A549 (cell line): Measurements from ENCODE around the gene SLCO3A1. TPM values are rescaled to one million over a fixed set of nuclear protein-coding genes. Genes with fewer than 3 reads are reported as not detected.

ENCODE experiments used
- ATAC-seq, 2 experiments: fragments of 200-7000 bp in 1 of 2; fragments of >200 bp in 1 of 2; cut with Nextera tagmentation in 1 of 2; cut with Tn5 transposase in 1 of 2; 3 replicates each; pipeline versions ENCODE4 v1.8.0 to v1.9.1; 2018 to 2020; ENCODE audit warnings: mild to moderate bottlenecking in 1 of 2, moderate library complexity in 1 of 2
- CTCF ChIA-PET: fragments of 300-600 bp; sonication (Branson Sonifier 250); formaldehyde crosslinking; extraction: SDS; loops from one replicate; lab custom pipeline; 2021; ENCODE audit warnings: antibody characterized with exemption, inconsistent platforms; lab: Yijun Ruan, JAX
- POLR2A ChIA-PET: fragments of 350-600 bp; formaldehyde crosslinking; extraction: SDS; loops from one replicate; lab custom pipeline; 2021; ENCODE audit warnings: antibody characterized with exemption, inconsistent platforms; lab: Yijun Ruan, JAX
- DNase-seq, 2 experiments: peaks; one replicate each; pipeline versions ENCODE4 v3.0.0 to v3.0.0-alpha.2; 2011 to 2016; ENCODE audit warnings: low read depth in 1 of 2, low spot score in 1 of 2
- FAIRE-seq: peaks from 2 replicates; lab custom pipeline; 2011; peaks lifted over from hg19 to GRCh38; lab: Jason Lieb, UNC
- H3K27ac ChIP-seq, 2 experiments: fragments of >200 bp; sonication (Bioruptor Twin); formaldehyde crosslinking; 3 replicates each; pipeline ENCODE4 v1.5.1; 2016 to 2017
- H3K4me1 ChIP-seq: fragments of >200 bp; sonication (Bioruptor Twin); formaldehyde crosslinking; 3 replicates; pipeline ENCODE4 v1.6.1; 2016
- H3K4me2 ChIP-seq: fragments of >200 bp; sonication (Bioruptor Twin); formaldehyde crosslinking; 3 replicates; pipeline ENCODE4 v1.6.1; 2016
- H3K4me3 ChIP-seq: fragments of >200 bp; sonication (Bioruptor Twin); formaldehyde crosslinking; 3 replicates; pipeline ENCODE4 v1.5.1; 2016
- H3K9me3 ChIP-seq: fragments of >200 bp; sonication (Bioruptor Twin); formaldehyde crosslinking; 3 replicates; pipeline ENCODE4 v1.6.1; 2016
- BHLHE40 ChIP-seq: IDR thresholded peaks from 2 replicates; pipeline ENCODE4 v1.6.1; 2012; ENCODE audit warnings: low read depth, low read length, inconsistent platforms
- CBX8 ChIP-seq: fragments of 200-600 bp; sonication (generic); IDR thresholded peaks from 2 replicates; pipeline ENCODE4 v1.6.1; 2016
- CHD2 ChIP-seq: fragments of 150-350 bp; IDR thresholded peaks from 2 replicates; pipeline ENCODE4 v1.6.1; 2014; ENCODE audit warnings: low read length; ENCODE audit not compliant: partially characterized antibody
- CHD4 ChIP-seq: fragments of 200-600 bp; sonication (generic); IDR thresholded peaks from 2 replicates; pipeline ENCODE4 v1.6.1; 2016; ENCODE audit warnings: antibody characterized with exemption, mild to moderate bottlenecking, borderline replicate concordance
- EHF ChIP-seq: fragments of 250-450 bp; sonication (Bioruptor Pico); IDR thresholded peaks from 2 replicates; pipeline ENCODE4 v1.5.0; 2020; ENCODE audit warnings: mild to moderate bottlenecking
- EHMT2 ChIP-seq: fragments of 200-600 bp; sonication (generic); IDR thresholded peaks from 2 replicates; pipeline ENCODE4 v1.6.1; 2016; ENCODE audit warnings: antibody characterized with exemption, low read depth, mild to moderate bottlenecking, moderate library complexity
- EP300 ChIP-seq, 2 experiments: fragments of >200 bp; sonication (Bioruptor Twin); formaldehyde crosslinking; IDR thresholded peaks; 2 replicates in 1 of 2; 3 replicates in 1 of 2; pipeline ENCODE4 v1.6.1; 2016 to 2017
- ESRRA ChIP-seq: fragments of 150-350 bp; IDR thresholded peaks from 2 replicates; pipeline ENCODE4 v1.6.1; 2014; ENCODE audit warnings: mild to moderate bottlenecking, low read length, borderline replicate concordance
- FOSL2 ChIP-seq, 2 experiments: fragments of 450-650 bp in 1 of 2; fragments of >200 bp in 1 of 2; sonication (Bioruptor Twin) in 1 of 2; formaldehyde crosslinking; IDR thresholded peaks; 2 replicates each; pipeline versions ENCODE4 v1.5.0 to v1.6.1; 2016 to 2020; ENCODE audit warnings: mild to moderate bottlenecking in 1 of 2, moderate library complexity in 1 of 2
- HEYL ChIP-seq: fragments of 250-450 bp; sonication (Bioruptor Pico); IDR thresholded peaks from 2 replicates; pipeline ENCODE4 v1.8.0; 2021; ENCODE audit warnings: mild to moderate bottlenecking, moderate library complexity
- HOXA7 ChIP-seq: fragments of 250-450 bp; sonication (Bioruptor Pico); IDR thresholded peaks from 2 replicates; pipeline ENCODE4 v1.5.0; 2020; ENCODE audit warnings: mild to moderate bottlenecking, moderate library complexity
- JUNB ChIP-seq: fragments of >200 bp; sonication (Bioruptor Twin); formaldehyde crosslinking; IDR thresholded peaks from 2 replicates; pipeline ENCODE4 v1.6.1; 2016
- KDM1A ChIP-seq: fragments of 200-600 bp; sonication (generic); IDR thresholded peaks from 2 replicates; pipeline ENCODE4 v1.6.1; 2016; ENCODE audit warnings: low read depth, mild to moderate bottlenecking
- KDM5A ChIP-seq: fragments of 200-600 bp; sonication (generic); IDR thresholded peaks from 2 replicates; pipeline ENCODE4 v1.6.1; 2016; ENCODE audit warnings: antibody characterized with exemption, mild to moderate bottlenecking
- MAFK ChIP-seq: fragments of 450-650 bp; IDR thresholded peaks from 2 replicates; pipeline ENCODE4 v1.6.1; 2014; ENCODE audit not compliant: partially characterized antibody
- NPAS2 ChIP-seq: fragments of 250-450 bp; sonication (Bioruptor Pico); IDR thresholded peaks from 2 replicates; pipeline ENCODE4 v1.8.0; 2022; ENCODE audit warnings: mild to moderate bottlenecking, moderate library complexity, borderline replicate concordance
- POLR2A ChIP-seq: IDR thresholded peaks from 2 replicates; pipeline ENCODE4 v1.6.1; 2012; ENCODE audit warnings: mild to moderate bottlenecking, low read length
- RAD21 ChIP-seq, 2 experiments: fragments of >200 bp in 1 of 2; sonication (Bioruptor Twin) in 1 of 2; formaldehyde crosslinking in 1 of 2; IDR thresholded peaks in 1 of 2; conservative IDR thresholded peaks in 1 of 2; 2 replicates in 1 of 2; 3 replicates in 1 of 2; pipeline ENCODE4 v1.6.1; 2012 to 2018; ENCODE audit warnings: inconsistent platforms in 1 of 2
- RCOR1 ChIP-seq: fragments of 150-350 bp; IDR thresholded peaks from 2 replicates; pipeline ENCODE4 v1.6.1; 2014; ENCODE audit warnings: antibody characterized with exemption, low read length, low read depth
- RFX5 ChIP-seq: fragments of 450-650 bp; IDR thresholded peaks from 2 replicates; pipeline ENCODE4 v1.7.1; 2014; ENCODE audit warnings: antibody characterized with exemption, mild to moderate bottlenecking, moderate library complexity
- RNF2 ChIP-seq: fragments of 200-600 bp; sonication (generic); IDR thresholded peaks from 2 replicates; pipeline ENCODE4 v1.6.1; 2016; ENCODE audit warnings: low read depth, mild to moderate bottlenecking, antibody characterized with exemption, moderate library complexity, borderline replicate concordance
- ZC3H11A ChIP-seq: fragments of 450-650 bp; IDR thresholded peaks from 2 replicates; pipeline ENCODE4 v1.6.1; 2014; ENCODE audit warnings: antibody characterized with exemption, mild to moderate bottlenecking
- ZFP36 ChIP-seq: fragments of 450-650 bp; IDR thresholded peaks from 2 replicates; pipeline ENCODE4 v1.6.1; 2014; ENCODE audit warnings: borderline replicate concordance; ENCODE audit not compliant: partially characterized antibody
- ZNF302 ChIP-seq: fragments of 250-450 bp; sonication (Bioruptor Pico); IDR thresholded peaks from 2 replicates; pipeline ENCODE4 v1.9.0; 2021; ENCODE audit warnings: inconsistent platforms, mild to moderate bottlenecking, moderate library complexity
- ZSCAN20 ChIP-seq: fragments of 250-450 bp; sonication (Bioruptor Pico); IDR thresholded peaks from 2 replicates; pipeline ENCODE4 v1.8.0; 2022; ENCODE audit warnings: mild to moderate bottlenecking, moderate library complexity
- WGBS: methylation state at CpG from one replicate; pipeline ENCODE4 v1.1.6; 2017; ENCODE audit errors: missing lambda C conversion rate; 5-methylcytosine and 5-hydroxymethylcytosine counted together
- polyA plus RNA-seq, 4 experiments: library from polyadenylated mRNA; depleted of rRNA in 3 of 4; stranded (reverse); fragments of >200 nt; fragmentation: RNase III in 1 of 4; extraction: RNeasy Plus Mini Kit Qiagen cat#74134 plus additional on column Dnase treatment in 1 of 4; gene quantifications; 2 replicates in 3 of 4; 3 replicates in 1 of 4; pipeline ENCODE4 v1.2.3, GENCODE V29; 2011 to 2017
- TF ChIP-seq, protein P1 (sequence below): IDR thresholded peaks from 2 replicates; pipeline ENCODE4 v1.6.1; 2012; ENCODE audit warnings: low read depth, borderline replicate concordance

SLCO3A1 gene
- polyA plus RNA-seq, 2 of the 4 experiments (the other 2 are of a cell fraction): 16.8 to 17.0 TPM

DNA sequence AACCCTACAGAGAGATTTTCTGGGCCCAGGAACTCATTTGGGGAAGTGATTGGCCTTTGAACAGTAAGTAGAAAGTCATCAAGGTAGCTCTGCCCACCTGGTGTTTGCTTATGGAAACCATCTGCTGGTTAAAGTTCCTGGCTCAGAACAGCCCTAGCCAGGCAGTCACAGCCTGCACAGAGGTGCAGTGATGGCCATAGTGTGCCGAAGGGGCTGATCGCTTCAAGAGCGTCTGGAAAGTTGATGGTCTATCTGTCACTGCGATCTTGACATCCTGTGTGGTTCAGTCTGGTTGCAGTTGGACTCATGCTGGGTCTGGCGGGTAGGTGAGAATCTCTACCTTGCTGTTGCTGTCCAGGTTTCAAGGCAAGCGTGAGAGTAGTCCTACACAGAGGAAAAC, 151.6 kb downstream of the SLCO3A1 start (continued):
- TF ChIP-seq, protein P1, sequence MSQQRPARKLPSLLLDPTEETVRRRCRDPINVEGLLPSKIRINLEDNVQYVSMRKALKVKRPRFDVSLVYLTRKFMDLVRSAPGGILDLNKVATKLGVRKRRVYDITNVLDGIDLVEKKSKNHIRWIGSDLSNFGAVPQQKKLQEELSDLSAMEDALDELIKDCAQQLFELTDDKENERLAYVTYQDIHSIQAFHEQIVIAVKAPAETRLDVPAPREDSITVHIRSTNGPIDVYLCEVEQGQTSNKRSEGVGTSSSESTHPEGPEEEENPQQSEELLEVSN: no peak

DNA sequence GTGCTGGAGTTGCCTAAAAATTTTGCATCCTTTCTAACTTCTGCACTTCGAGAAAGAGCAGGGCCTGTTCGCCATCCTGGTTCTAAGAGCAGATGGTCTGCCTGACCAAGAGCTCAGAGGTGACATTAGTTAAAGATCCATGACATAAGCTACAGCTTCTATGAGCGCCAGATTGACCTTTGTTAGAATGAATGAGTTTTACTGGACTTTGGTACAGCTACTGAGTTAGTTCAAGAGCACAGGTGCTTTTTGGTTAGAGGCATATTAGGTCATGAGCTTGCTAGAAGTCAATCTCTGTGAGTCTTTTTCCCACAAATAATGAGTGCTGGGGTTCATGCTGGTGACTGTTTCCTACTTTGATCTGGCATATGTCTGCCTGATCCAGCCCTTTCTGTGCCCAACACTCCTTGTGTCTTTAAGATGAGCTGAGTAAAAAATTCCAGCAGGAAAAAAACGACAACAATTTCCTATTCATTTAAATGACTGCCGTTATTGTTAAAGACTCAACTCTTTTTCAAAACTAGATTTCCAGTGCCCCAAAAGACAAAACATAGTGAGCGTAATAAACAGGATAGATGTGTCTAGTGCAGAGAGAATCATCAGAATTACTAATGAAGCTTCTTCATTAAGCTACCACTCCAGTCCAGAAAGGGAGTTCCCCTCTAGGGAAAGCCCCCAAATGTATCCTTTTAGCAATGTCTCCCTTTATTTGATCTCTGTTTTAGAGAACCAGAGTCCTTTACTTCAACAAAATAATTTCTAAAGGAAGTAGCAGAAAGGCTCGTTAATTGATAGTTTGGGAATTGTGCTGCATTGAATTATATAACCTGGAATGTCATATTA, 152.9 kb downstream of the SLCO3A1 start:
- DNase-seq (no peak), FAIRE-seq (peak; percentile 70), ATAC-seq (no peak)
- H3K9me3 ChIP-seq: no peaks in the 10 kb centered on the region
- peaks cover 1% of the 10 kb centered on the region; the same call in 2 of the 3 replicates for H3K4me1 ChIP-seq
- 60% methylated on average over 7 of the region's 7 CpGs for WGBS
- TF ChIP-seq EP300 (IDR thresholded peaks at IDR 0.05) (no peak), FOSL2 (IDR thresholded peaks at IDR 0.05) (no peak), FOSL2 (CRISPR knock-in tag; IDR thresholded peaks at IDR 0.05) (no peak), ZFP36 (no peak), POLR2A (no peak), MAFK (no peak), ESRRA (no peak), CHD2 (no peak), HOXA7 (CRISPR knock-in tag) (no peak), CHD4 (no peak), CBX8 (no peak), KDM1A (no peak), EHMT2 (no peak), JUNB (no peak), RAD21 (conservative IDR thresholded peaks at IDR 0.05 in 1 of 2, IDR thresholded peaks at IDR 0.05 in 1 of 2) (no peak), NPAS2 (no peak), RNF2 (no peak)
- POLR2A ChIA-PET: no interaction called here
- H3K27ac ChIP-seq: no peak overlapping the region
- no peak overlapping the region for H3K4me2 ChIP-seq
- H3K4me3 ChIP-seq: no peak overlapping the region
- CTCF ChIA-PET: interaction anchor here (0.7 to 1.9 kb wide), 7 partner anchors 9 to 300 kb away, joined by 3 to 7 read pairs (median 3); no protein-coding TSS in a partner anchor

DNA sequence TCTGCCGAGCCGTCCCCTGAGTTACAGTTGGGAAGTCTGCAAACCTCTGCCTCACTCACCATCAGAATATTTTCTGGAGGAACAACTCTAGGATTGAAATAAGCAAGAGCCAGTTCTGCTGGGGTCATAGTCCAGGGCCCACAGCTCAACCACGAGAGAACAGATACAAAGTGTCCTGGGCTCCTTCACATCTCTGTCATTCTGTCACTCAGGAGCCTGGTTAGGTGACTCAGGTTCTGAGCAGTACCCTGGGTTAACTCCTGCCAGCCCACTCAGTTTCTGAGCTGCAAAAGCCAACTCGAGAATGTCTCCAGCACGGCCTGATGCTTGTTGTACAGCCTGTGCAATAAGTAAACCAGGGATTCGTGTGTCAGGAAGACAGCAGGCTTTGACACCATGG, 155.7 kb downstream of the SLCO3A1 start:
- ChIA-PET CTCF (interaction anchor here (1.0 kb wide), 1 partner anchor 27 kb away, joined by 4 read pairs; no protein-coding TSS in a partner anchor), POLR2A (no interaction called here)
- Histone ChIP-seq H3K4me1 (peaks cover 13% of the 10 kb centered on the region), H3K4me2 (no peak overlapping the region), H3K27ac (no peak overlapping the region), H3K4me3 (no peak overlapping the region), H3K9me3 (no peaks in the 10 kb centered on the region)
- FAIRE-seq (no peak), ATAC-seq (no peak), DNase-seq (no peak)
- TF ChIP-seq ZSCAN20 (CRISPR knock-in tag): no peak
- TF ChIP-seq HEYL (CRISPR knock-in tag): no peak
- TF ChIP-seq EHF (CRISPR knock-in tag): no peak
- no peak for TF ChIP-seq RFX5
- no peak for TF ChIP-seq EP300 (IDR thresholded peaks at IDR 0.05)
- TF ChIP-seq ZNF302 (CRISPR knock-in tag): no peak
- TF ChIP-seq MAFK: no peak
- no peak for TF ChIP-seq ZC3H11A
- no peak for TF ChIP-seq BHLHE40
- no peak for TF ChIP-seq KDM5A
- no peak for TF ChIP-seq CHD4
- TF ChIP-seq RCOR1: no peak
- no peak for TF ChIP-seq HOXA7 (CRISPR knock-in tag)
- WGBS: 74% methylated on average over 6 of the region's 6 CpGs
